Stimulated activated CD4-positive, alpha-beta T cell treated with anti-CD3 and anti-CD28 coated beads, Interleukin-1b, Interleukin-23, amount 100 ng/mL, for 48 hours (primary cell): ENCODE measurements around the gene MMRN2.
"Not testable (repeated sequence)": the region's sequence is repeated elsewhere in the genome, so short reads cannot be mapped to it uniquely, and the experiment has no call there.

Source experiments
- DNase-seq: peaks from one replicate; pipeline ENCODE4 v3.0.0-alpha.2; 2020

The MMRN2 gene

DNA sequence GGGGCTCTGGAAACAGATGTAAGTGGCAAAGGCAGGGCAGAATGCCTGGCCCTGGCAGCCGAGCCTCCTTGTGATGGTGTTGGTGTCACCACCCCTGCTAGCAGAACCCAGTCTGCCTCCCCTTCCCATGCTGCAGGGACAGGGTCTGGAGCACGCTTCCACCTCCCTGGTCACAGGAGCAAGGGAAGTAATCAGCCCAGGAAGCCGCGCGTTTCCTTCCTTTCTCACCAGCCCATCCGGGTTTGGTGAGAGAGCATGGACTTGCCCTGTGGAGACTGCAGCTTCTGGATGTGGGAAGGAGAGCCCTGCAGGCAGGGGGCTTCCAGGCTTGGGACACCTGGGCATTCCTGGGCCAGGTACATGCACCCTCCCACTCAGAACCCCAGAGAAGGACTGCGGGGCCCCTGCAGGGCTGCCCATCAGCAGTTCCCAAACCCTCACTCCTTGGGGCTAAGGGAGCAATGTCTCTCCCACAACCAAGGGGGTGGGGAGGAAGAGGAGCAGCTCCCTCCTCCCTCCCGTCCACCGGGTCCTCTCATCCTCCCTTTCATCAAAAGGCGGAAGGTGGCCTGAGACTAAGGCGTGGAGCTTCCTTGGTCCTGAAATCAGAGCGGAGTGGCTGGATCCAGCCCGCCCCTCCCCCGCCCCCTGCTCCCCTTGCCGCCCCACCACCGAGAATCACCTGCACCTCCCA, 1.8 kb downstream of the MMRN2 start:
- no peak for DNase-seq

DNA sequence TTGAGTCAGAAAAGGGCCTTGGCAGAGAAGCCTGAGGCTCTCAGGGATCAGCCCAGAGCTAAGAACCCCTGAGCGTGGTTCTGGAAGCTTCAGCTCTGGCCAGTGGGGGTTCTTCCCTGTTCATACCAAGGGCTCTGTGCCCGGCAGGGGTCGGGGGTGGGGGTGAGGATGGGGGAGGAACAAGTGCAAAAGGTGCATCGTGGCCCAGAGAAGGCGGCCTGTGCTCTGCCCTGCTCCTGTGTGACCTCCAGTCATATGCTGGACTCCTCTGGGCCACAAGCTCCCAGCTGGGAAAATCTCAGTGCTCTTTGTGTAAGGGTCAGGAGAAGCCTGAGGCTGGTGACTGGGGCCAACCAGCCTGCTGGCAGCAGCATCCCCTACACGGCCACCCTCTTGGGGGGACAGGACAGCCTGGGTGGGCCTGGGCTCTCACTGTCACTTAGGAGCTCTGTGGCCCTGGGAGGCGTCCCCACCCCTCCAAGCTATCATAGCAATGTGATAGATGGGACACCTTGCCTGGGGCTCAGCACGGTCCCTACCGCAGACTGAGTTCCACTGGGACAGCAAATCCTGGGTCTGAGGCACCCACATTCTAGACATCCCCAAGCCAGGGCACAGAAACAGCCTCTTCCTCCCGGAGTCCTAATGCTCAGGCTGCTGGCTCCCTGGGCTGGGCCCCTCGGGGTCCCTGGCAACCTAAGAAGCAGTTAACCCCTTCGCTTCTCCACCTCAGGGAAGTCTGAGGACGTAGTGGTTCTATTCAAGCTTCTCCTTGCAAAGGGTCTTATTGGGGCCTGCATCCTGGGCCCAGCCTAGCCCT, 2.5 kb downstream of the MMRN2 start:
- DNase-seq = no peak

DNA sequence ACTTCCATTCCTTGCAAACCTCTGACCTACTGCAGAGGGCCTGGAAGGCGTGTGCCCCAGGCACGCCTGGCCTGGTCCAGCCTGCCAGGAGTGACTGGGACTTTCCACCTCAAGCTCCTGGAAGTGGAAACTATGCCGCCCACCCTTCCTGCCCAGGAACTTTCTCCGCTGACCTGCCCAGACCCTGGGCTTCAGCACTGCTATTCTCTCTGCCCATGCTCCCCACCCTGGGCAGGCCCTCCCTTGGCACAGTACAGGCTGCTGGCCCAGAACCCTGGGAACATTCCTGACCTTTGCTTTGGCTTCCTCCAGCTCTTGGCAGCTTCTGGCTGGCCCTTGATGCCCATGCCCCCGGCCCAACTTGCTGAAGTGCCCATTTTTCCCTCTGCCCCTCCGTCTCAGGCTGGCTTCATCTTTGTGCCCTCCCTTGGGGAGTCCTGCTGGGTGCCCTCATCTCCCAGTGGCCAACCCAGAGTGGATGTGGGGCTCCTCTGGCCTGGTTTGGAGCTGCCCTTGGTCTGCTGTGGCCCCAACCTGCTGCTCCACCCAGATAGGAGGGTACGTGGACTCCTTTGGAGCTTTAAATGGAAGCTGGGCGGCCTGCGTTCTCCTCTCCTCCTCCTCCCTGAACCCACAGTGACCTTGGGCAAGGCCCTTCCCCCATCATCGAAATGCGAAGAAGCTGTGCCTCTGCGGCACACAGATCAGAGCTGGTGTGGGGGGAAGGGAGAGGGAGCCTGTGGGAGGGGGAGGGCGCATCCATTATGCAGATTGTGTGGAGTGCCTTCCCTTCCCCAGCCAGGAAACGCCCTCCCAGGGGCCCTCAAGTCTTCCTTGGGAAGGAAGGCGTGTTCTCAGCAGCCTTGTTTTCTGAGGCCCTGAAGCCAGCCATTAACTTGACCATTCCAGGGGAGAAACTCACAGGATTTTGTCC, 3.4 kb downstream of the MMRN2 start:
- DNase-seq = no peak

DNA sequence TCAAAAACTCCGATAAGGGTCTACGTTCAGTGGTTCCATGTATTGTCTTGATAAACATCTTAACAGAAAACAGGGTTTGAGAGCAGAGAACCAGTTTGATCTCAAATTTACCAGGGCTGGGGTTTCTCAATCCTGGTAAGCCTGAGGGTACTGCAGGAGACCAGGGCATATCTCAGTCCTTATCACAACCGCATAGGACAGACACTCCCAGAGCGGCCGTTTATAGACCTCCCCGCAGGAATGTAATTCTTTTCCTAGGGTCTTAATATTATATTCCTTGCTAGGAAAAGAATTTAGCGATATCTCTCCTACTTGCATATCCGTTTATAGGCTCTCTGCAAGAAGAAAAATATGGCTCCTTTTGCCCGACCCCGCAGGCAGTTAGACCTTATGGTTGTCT, 4.7 kb downstream of the MMRN2 start:
- DNase-seq = not testable (repeated sequence)

DNA sequence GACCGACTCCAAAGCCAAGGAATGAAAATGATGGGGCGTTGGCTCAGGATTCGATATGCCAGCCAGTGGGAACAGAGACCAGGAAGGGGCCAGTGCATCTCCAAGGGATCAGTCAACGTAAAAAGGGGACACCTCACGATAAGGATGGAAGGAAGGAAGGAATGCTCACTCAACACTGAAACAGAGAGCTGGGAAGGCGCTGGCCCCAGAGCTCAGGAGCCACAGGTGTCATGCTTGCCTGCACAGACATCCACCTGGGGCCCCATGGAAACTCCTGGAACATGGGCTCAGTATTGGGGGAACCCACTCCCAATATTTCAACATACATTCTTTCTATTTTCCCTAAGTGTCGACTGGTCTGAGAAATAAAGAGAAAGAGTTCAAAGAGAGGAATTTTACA, 5.3 kb downstream of the MMRN2 start:
- no peak for DNase-seq

DNA sequence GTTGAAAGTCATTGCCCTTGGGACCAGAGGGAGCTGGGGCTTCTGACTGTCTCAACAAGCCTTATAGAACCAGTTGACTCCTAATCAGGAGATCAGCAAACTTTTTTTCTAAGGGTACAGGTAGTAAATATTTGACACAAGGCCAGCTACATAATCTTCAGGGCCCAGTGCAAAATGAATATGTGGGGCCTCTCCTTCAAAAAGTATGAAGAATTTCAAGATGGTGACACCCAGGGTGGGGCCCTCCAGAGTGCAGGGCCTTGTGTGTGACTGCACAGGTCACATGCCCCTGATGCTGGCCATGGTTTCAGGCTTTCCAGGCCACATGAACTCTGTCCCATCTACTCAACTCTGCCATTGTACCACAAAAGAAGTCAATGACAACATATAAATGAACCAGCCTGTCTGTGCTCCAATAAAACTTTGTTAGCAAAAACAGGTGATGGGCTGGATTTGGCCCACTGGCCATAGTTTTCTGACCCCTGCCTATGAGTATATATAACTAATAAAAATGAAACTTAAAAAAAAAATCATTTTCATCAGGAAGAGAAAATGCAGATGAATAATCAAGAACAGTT, 6.1 kb downstream of the MMRN2 start:
- no peak for DNase-seq

DNA sequence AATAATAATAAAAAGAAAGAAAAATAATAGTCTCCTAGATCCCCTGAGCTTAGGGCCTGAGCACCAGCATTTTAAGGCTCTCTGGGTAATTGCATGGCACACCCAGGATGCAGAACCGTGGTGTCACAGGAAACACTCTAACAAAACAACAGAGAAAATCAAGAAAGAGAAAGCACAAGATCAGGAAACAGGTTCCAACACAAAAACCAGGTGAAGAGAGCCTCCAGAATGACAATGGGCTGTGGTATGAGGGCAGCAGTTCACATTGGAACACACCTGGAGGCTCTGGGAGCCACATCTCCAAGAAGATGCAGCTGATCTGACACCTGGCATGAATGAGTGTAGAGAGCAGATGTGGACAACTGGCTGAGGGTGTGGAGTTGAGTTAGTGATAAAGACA, 7.1 kb downstream of the MMRN2 start:
- DNase-seq = no peak

DNA sequence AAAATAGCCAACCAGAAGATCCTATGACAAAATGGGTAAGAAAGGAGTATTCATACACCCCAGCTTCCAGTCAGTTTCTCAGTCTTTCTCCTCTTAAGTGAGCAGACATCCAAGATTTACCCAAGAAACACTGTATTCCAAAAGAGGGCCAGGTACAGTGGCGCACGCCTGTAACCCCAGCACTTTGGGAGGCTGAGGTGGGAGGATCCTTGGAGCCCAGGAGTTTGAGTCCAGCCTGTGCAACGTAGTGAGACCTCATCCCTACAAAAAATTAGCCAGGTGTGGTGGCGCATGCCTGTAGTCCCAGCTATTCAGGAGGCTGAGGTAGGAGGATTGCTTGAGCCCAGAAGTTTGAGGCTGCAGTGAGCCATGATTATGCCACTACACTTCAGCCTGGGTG, 9.6 kb downstream of the MMRN2 start:
- DNase-seq = not testable (repeated sequence)

DNA sequence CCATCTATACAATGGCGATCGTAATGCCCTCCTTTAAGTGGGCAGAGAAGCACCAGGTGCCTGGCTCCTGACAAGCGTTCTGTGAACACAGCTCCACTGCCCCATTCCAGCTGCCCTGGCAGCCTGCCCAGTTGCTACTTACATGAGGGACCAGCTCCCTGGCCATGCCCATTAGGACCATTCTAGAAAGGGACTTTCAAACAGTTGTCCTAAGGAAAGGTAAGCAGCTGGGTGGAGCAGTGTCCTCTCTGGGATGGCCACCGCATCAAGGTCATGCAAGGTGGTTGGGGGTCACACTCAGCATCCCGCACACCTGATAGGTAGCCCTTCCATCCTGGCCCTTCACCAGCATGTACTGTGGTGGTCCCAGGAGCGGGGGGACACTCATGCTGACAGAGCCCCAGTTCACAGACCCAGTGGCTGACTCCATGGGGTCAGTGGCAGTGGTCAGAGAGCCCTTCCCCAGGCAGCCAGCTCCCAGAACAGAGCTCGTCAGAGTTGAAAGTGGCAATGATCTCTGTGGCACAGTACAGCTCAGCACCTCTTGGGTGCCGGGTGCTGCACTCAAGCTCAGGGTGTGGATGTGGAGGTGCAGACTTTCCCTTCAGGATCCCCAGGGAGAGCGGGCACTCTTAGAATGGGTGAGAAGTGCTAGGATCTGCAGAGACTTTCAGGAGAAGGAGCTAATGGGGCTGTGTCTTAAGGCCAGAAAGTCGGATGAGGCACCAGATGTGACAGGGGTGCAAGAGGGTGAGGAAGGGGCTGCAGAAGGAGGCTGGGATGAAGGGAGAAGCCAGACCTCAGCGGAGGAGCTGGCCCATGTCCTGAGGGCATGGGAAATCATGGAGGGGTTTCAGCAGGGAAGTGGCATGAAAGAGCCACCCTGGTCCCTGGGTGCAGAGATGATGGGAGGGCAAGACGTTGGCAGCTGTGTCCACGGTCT, 10.9 kb downstream of the MMRN2 start:
- DNase-seq = no peak

DNA sequence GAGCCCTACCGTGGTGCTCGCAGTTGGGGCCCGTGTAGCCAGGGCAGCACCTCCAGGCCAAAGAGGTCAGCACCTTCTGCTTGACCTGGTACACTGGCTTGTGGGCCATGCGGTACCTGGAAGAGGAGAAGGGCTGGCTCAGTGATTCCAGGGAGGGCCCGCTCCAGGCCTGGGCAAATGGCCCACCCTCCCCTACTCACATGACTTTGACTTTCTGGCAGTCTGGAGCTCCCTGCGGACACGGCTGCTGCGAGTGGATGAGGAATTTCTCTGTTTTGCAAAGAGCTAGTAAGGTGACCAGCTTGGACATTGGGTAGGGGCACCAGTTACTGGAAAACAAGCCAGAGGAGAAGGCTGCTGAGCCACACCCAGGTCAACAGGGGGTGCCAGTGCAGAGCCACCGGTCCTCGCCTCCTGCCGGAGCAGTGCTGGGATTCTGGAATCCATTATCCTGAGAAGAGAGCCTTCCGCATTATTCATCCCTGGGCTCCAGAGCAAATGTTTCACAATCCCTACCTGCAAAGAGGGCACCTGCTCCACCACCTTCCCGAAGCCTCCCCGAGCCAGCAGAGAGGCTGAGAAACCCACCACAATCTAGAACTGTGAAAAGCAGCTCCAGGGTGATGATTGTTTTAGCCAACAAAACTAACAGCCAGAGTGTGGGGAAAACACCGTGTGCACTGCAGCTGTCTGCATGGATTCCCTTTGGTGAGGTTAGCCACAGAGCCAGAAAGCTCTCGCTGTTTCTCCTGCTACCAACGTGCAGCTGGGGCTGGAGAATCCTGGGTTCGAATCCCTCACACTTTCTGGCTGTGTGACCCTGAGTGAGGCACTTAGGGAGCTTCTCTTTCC, 11.8 kb downstream of the MMRN2 start:
- DNase-seq = no peak

DNA sequence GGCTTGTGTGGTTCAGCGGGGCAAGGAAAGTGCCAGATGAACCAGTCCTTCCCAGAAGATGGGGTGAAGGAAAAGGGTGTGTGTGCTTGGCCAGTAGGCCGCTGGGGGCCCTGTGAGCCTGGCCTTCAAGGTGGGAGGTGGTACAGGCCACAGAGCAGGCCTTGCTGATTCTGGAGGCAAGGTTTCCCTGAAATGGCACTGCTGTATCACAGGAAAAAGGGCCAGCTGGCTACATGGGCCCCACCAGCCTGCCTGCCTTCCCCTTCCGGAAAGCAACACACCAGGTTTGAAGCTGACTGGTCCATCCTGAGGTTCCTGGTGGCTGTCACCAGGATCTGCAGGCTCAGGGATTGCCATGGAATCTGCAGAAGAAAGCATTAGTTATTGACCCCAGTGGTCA, 12.5 kb downstream of the MMRN2 start:
- DNase-seq = no peak

DNA sequence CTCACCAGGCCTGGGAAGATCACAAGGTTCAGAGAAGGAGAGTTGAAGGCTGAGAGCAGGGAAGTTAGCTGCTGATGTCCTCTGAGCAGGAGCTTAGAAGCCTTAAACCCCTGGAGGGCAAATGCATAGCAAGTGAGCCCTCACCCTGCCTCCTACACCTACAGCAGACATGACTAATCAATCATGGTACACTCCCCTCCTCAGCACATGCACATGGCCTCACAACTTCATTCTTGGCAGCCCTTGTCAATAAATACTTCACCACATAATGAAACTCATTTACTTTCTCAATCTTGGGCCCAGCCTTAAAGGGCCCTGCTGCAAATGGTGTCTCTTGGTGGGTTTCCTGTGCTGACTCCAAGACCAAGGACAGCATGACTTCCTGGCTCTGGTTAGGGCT, 12.9 kb downstream of the MMRN2 start:
- DNase-seq = no peak

DNA sequence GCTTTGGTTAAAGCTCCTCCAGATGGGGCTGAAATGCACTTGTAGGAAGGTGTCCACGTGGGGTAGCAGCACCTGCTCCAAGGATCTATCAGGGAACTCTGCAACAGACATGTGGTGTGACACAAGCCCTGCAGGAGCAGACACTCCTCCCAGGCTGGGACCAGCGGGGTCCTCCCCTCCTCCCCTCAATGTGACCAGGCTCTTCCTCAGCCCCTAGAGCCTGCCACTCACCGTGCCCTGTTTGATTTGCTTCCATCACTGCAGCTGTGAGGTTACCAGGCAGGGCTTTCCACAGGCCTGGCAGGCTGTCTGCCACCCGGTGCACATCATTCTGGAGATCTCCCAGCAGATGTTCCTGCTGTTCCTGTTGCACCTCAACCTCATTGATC, 13.4 kb downstream of the MMRN2 start:
- DNase-seq = no peak

DNA sequence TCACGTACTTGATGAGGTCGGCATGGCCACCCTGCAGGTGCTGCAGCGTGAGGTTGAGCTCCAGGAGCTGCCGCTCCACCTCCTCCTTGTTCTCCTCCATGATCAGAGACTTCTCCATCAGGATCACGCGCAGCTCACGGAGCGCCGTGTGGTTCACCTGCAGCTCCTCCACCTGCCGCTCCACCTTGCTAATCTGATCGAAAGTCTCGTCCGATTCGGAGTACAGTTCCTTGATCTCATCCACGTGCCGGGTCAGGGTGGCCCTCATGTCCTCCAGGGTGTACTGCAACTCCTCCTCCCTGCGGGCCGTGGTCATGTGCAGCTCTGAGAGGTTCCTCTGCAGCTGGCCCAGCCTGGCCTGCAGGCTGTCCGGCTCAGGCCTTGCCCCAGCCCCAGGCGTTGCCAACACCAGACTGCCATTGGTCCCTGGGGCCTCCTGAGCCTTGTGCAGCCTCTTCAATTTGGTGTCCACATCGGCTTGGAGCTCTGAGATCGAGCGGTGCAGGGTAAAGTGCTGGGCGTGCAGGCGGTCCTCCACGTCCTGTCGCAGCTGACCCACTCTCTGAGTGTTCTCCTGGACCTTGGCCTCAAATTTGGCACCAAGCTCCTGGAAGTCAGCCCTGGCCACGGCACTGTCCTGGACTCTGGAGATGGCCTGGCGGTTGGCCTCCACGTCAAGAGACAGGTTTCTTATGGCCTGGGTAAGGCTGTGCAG, 13.9 kb downstream of the MMRN2 start:
- DNase-seq = no peak

DNA sequence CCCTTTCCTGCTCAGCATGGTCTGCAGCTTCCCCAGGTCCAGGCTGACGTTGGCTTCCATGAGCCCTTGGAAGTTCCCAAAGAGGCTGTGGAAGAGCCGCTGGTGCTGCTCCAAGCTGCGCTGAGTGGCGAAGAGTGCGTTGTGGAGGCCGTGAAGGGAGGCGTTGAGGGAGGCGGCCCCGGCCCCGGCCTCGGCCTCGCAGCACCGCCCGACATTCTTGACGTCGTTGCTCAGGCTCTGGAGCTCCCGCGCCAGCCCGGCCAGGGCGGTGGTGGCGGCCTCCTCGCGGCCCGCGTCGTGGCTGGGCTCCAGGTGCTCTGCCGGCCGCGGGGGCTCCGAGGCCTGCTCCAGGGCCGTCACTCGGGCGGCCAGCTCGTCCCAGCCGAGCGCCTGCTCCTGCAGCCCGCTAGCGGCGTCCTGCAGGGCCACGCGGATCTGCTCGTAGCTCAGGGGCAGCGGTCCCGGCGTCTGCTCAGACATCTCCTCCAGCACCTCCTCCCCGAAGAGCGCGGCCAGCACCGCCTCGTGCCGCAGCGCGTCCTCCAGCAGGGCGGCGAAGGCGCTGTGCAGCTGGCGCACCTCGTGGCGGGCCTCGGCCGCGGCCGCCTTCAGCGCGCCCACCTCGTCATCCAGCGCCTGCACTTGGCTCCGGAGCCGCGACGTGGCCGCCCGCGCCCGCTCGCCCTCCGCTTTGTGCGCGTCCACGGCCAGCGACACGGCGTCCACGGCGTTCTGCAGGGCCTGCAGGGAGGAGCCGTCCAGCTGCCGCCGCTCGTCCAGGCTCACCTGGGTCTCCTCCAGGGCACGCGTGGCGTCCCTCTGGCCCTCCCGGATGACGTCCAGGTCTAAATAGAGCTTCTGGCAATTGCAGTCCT, 14.7 kb downstream of the MMRN2 start:
- DNase-seq = no peak

DNA sequence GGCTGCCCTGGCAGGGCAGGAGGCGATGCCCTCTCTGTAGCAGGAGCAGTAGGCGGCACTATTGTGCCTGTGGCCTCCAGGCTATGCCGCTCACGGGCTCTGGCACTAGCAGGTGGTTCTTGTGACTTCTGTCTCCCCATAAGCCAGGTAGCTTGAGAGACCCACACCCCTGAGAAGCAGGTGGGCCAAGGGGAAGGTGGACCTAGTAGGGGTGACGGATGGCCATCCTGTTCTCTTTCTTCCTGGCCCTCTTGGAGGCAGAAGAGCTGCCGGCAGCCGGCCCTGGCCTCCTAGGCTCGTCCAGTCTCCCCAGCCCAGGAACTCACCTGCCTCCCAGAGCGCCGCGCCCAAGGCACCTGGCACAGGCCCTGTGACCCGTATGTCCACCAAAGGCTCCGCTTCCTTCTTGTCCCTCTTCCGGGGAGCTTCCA, 15.4 kb downstream of the MMRN2 start:
- DNase-seq = no peak

DNA sequence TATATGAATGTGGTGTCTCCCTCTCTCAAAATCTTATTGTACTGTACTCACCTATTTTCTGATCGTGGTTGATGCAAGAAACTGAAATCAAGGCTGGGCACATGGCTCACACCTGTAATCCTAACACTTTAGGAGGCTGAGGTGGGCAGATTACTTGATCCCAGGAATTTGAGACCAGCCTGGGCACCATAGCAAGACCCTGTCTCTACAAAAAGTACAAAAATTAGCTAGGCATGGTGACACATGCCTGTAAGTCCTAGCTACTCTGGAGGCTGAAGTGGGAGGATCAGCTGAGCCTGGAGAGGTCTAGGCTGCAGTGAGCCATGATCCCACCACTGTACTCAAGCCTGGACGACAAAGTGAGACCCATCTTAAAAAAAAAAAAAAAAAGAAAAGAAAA, 16.0 kb downstream of the MMRN2 start:
- DNase-seq = no peak

DNA sequence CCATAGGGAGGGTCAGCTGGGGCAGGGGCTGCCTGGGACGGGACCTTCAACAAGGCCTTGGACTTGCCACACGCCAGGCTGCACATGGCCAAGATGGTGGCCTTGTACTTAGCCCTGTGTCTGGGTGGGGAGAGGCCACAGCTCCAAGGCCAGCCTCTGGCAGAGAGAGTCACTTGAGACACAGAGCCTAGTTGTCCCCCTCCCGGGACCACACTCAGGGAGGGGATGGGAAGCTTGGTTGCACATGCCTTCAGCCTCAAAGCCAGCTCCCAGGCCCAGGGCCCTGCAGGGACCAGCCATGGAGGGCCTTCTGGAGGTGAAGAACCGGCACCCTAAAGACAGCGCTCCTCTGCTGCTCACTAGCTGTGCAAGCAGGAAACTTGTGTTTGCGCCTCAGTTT, 16.7 kb downstream of the MMRN2 start:
- no peak for DNase-seq

DNA sequence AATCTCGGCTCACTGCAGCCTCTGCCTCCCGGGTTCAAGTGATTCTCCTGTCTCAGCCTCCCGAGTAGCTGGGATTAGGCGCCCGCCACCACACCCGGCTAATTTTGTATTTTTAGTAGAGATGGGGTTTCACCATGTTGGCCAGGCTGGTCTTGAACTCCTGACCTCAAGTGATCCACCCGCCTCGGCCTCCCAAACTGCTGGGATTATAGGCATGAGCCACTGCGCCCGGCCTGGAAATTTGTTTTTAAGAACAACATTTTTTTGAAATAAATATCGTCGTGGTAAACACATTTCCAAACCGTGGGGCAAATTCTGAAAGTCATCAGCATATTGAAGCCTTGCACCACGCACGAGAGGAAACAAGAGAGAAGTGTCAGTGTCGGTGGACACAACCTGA, 17.3 kb downstream of the MMRN2 start:
- DNase-seq = not testable (repeated sequence)
